Measurements from ENCODE around the gene HAT1. TPM values are rescaled to one million over a fixed set of nuclear protein-coding genes. Genes with fewer than 3 reads are reported as not detected.

The HAT1 gene
- total RNA-seq, 1 experiment from 2014 or later, result 76.8 TPM

GRCh38 chr2:171999161-171999560 is 76.9 kb downstream of the HAT1 start:
- DNase-seq, result no peak
- Histone ChIP-seq H3K27ac (ENCODE audit: low read length) (peak overlapping the region; percentile 70; the same call in 1 of the 2 replicates), H3K9me2 (replicated peaks; ENCODE audit: low read length) (no peaks in the 10 kb centered on the region), H3K9ac (ENCODE audit: low read length) (peak overlapping the region; percentile 82), H3K4me1 (ENCODE audit: insufficient read depth, low read length) (peaks cover 16% of the 10 kb centered on the region), H3K27me3 (ENCODE audit: low read length) (no peaks in the 10 kb centered on the region), H4K20me1 (ENCODE audit: low read length) (no peaks in the 10 kb centered on the region), H2AFZ (ENCODE audit: low read length) (peak overlapping the region; percentile 91), H3K36me3 (ENCODE audit: low read depth, low read length) (no peaks in the 10 kb centered on the region), H3K79me2 (ENCODE audit: low read length) (peaks cover 4% of the 10 kb centered on the region; the same call in 1 of the 2 replicates), H3F3A (ENCODE audit: low read length, unreplicated experiment) (no peaks in the 10 kb centered on the region), H3K9me3 (ENCODE audit: low read length) (no peaks in the 10 kb centered on the region), H3K4me2 (ENCODE audit: low read length) (peak overlapping the region; percentile 87), H3K4me3 (ENCODE audit: low read length) (peak overlapping the region; percentile 74)
- TSS peak; percentile 74 for BruUV-seq (replicated peaks)
- POLR2A ChIA-PET (ENCODE audit: unreplicated experiment), result no interaction called here
- intact Hi-C loops (cut with micrococcal nuclease), result no loop called here
- peak; percentile 7 for ATAC-seq
- CTCF ChIA-PET, result no interaction called here
- TF ChIP-seq EZH2phosphoT487 (IDR thresholded peaks at IDR 0.05; ENCODE audit: borderline replicate concordance, low read length) (no peak), EZH2 (IDR thresholded peaks at IDR 0.05; ENCODE audit: low read length, unreplicated experiment) (no peak), CTCF (conservative IDR thresholded peaks at IDR 0.05; ENCODE audit: low read depth, low read length) (no peak)

- Histone ChIP-seq H3K9me3 (ENCODE audit: low read length) (no peaks in the 10 kb centered on the region), H3K9ac (ENCODE audit: low read length) (peak within 1 kb of the TSS; percentile 82), H3K4me3 (ENCODE audit: low read length) (peak within 1 kb of the TSS; percentile 74), H3K36me3 (ENCODE audit: low read depth, low read length) (no peaks in the 10 kb centered on the region), H3K9me2 (replicated peaks; ENCODE audit: low read length) (no peaks in the 10 kb centered on the region), H3K27ac (ENCODE audit: low read length) (peak within 1 kb of the TSS; percentile 70), H4K20me1 (ENCODE audit: low read length) (no peaks in the 10 kb centered on the region), H3K4me2 (ENCODE audit: low read length) (peak within 1 kb of the TSS; percentile 87), H3K27me3 (ENCODE audit: low read length) (no peaks in the 10 kb centered on the region), H3K79me2 (ENCODE audit: low read length) (peaks cover 4% of the 10 kb centered on the region; the same call in 1 of the 2 replicates), H2AFZ (ENCODE audit: low read length) (peak within 1 kb of the TSS; percentile 91), H3K4me1 (ENCODE audit: insufficient read depth, low read length) (peaks cover 16% of the 10 kb centered on the region), H3F3A (ENCODE audit: low read length, unreplicated experiment) (no peaks in the 10 kb centered on the region)
- ChIA-PET CTCF (no interaction called here), POLR2A (ENCODE audit: unreplicated experiment) (interaction anchor here (0.6 kb wide), 2 partner anchors 86 to 99 kb away, joined by 3 to 4 read pairs; partner anchors contain the start of gene DLX1)
- ATAC-seq (peak; percentile 93), DNase-seq (peak; percentile 94)
- intact Hi-C loops (cut with micrococcal nuclease), result loop anchor here (2.0 kb wide), 1 partner anchor 95 kb away; no protein-coding TSS in a partner anchor
- no peak for TF ChIP-seq CTCF (conservative IDR thresholded peaks at IDR 0.05; ENCODE audit: low read depth, low read length)
- no peak for TF ChIP-seq EZH2phosphoT487 (IDR thresholded peaks at IDR 0.05; ENCODE audit: borderline replicate concordance, low read length)
- no peak for TF ChIP-seq EZH2 (IDR thresholded peaks at IDR 0.05; ENCODE audit: low read length, unreplicated experiment)
- TSS peak; percentile 90 for BruUV-seq (replicated peaks)
These were observed 77.6 kb downstream of the HAT1 start, which contains the start of gene METAP1D for GRCh38 chr2:171999604-172000469. Gene METAP1D, plus strand, starts transcription at chr2:171999953. Its CDS starts 17 bp downstream, at chr2:171999970.

All from PC-3 (cell line).